Esophagus squamous epithelium (tissue), 4 donors: ENCODE measurements around the gene MARCHF2.

Experiments used
- POLR2A ChIP-seq, 4 donors: fragments of 450-650 bp; IDR thresholded peaks; one replicate each; pipeline ENCODE4 v1.6.1; 2017; ENCODE audit warnings: antibody characterized with exemption in 4 of 4, mild to moderate bottlenecking in 4 of 4, moderate library complexity in 3 of 4
- TF ChIP-seq, protein P1 (sequence below), 6 experiments: fragments of 450-650 bp in 4 of 6; fragments of 200-600 bp in 2 of 6; sonication (generic) in 2 of 6; IDR thresholded peaks; one replicate each; pipeline ENCODE4 v1.5.1; 2016 to 2019; ENCODE audit warnings: antibody characterized with exemption in 6 of 6, mild to moderate bottlenecking in 4 of 6, moderate library complexity in 4 of 6

GRCh38 chr19:8395621-8396082 is 17.5 kb upstream of the MARCHF2 start:
- TF ChIP-seq, protein P1, sequence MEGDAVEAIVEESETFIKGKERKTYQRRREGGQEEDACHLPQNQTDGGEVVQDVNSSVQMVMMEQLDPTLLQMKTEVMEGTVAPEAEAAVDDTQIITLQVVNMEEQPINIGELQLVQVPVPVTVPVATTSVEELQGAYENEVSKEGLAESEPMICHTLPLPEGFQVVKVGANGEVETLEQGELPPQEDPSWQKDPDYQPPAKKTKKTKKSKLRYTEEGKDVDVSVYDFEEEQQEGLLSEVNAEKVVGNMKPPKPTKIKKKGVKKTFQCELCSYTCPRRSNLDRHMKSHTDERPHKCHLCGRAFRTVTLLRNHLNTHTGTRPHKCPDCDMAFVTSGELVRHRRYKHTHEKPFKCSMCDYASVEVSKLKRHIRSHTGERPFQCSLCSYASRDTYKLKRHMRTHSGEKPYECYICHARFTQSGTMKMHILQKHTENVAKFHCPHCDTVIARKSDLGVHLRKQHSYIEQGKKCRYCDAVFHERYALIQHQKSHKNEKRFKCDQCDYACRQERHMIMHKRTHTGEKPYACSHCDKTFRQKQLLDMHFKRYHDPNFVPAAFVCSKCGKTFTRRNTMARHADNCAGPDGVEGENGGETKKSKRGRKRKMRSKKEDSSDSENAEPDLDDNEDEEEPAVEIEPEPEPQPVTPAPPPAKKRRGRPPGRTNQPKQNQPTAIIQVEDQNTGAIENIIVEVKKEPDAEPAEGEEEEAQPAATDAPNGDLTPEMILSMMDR (IDR thresholded peaks at IDR 0.05) = no peak
- TF ChIP-seq POLR2A (IDR thresholded peaks at IDR 0.05) = no peak
